ENCODE measurements around the gene GPC2. TPM values are rescaled to one million over a fixed set of nuclear protein-coding genes. Genes with fewer than 3 reads are reported as not detected.

GPC2 gene
- total RNA-seq, 1 experiment from 2014 or later: 17.9 TPM

- TF ChIP-seq ELF1 (IDR thresholded peaks at IDR 0.05; ENCODE audit: borderline replicate concordance, low read depth) (no peak), FOSL1 (IDR thresholded peaks at IDR 0.05; ENCODE audit: low read depth) (no peak), TCF7L2 (IDR thresholded peaks at IDR 0.05; ENCODE audit: borderline replicate concordance, extremely low read depth, insufficient read depth, insufficient read length) (no peak), SRF (IDR thresholded peaks at IDR 0.05; ENCODE audit: low read depth) (no peak), CBX3 (IDR thresholded peaks at IDR 0.05; ENCODE audit: low read depth) (no peak), POLR2AphosphoS5 (IDR thresholded peaks at IDR 0.05; ENCODE audit: low read depth, low read length) (no peak), SIN3A (IDR thresholded peaks at IDR 0.05; ENCODE audit: low read depth) (no peak), RAD21 (IDR thresholded peaks at IDR 0.05; ENCODE audit: low read depth) (no peak)
- TF ChIP-seq, protein P1, sequence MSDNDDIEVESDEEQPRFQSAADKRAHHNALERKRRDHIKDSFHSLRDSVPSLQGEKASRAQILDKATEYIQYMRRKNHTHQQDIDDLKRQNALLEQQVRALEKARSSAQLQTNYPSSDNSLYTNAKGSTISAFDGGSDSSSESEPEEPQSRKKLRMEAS (IDR thresholded peaks at IDR 0.05): no peak
These were observed 13.3 kb downstream of the GPC2 start (continued) for GRCh38 chr7:100163871-100164270.

DNA sequence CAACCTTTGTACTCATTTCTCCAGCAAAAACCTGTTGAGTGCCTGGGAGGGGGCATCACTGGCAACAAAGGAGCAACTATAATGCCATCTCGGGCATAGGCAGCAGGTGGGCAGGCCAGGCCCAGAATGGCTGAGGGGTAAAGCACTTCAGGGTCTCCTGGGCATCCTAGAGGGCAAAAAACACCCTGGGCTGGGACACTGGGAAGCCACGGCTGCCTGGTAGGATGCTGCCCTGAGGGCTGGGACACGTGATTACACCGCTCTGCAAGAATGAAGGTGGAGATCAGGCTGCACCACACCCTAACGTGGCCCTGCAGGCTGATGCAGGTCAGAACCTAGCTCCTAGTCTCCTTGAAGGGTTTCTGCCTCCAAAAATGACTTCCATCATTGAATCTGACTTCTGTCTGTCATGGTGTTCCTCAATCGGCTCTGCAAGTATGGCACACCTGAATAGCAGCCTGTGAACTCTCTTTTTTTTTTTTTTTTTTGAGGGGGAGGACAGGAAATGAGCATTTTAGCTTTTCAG, 14.1 kb downstream of the GPC2 start:
- POLR2A ChIA-PET: interaction anchor here (1.0 to 1.1 kb wide), 2 partner anchors 14 kb away, joined by 3 to 4 read pairs; partner anchors contain the start of genes GPC2, LAMTOR4 and STAG3
- no peaks in the 10 kb centered on the region for H3K27me3 ChIP-seq (ENCODE audit: insufficient read depth, low read length)
- no TSS peak for BruUV-seq (replicated peaks)

More for the DNA sequence above, 14.1 kb downstream of the GPC2 start:
- Histone ChIP-seq H4K20me1 (ENCODE audit: insufficient read depth) (no peaks in the 10 kb centered on the region), H3K4me1 (ENCODE audit: control insufficient read depth in 1 of 2, insufficient read depth in 2 of 2, low read length in 2 of 2) (peaks cover 23% of the 10 kb centered on the region in 2 experiments), H3K36me3 (ENCODE audit: control insufficient read depth in 1 of 2, insufficient read depth in 2 of 2, low read length in 2 of 2) (no peaks in the 10 kb centered on the region), H2AFZ (ENCODE audit: low read depth, low read length, poor library complexity, severe bottlenecking) (peak overlapping the region; percentile 85), H3K9me3 (ENCODE audit: control insufficient read depth in 1 of 2, insufficient read depth in 1 of 2, low read depth in 1 of 2, low read length in 2 of 2) (no peaks in the 10 kb centered on the region), H3K9ac (ENCODE audit: low read length) (peak overlapping the region; percentile 41), H3K9me2 (ENCODE audit: insufficient read depth) (no peaks in the 10 kb centered on the region), H3K27ac (ENCODE audit: low read depth, low read length) (peak overlapping the region; percentile 27), H3K4me3 (replicated peaks in 1 of 2; ENCODE audit: low read depth in 1 of 2, low read length in 2 of 2) (peak overlapping the region in 1 of 2 experiments; percentile 26; a peak in 1 of 4 replicates), H3K79me2 (ENCODE audit: insufficient read depth, low read length) (peaks cover 2% of the 10 kb centered on the region; the same call in 1 of the 2 replicates), H3K4me2 (ENCODE audit: low read length) (peak overlapping the region; percentile 74)
- ChIA-PET RAD21 (ENCODE audit: low non-redundant PET in 1 of 2, low total read pairs in 2 of 2, uncharacterized antibody in 2 of 2, unreplicated experiment in 2 of 2) (no interaction called here), CTCF (interaction anchor here (1.3 kb wide), 1 partner anchor 31 kb away, joined by 4 read pairs; no protein-coding TSS in a partner anchor)
- no peak for TF ChIP-seq TCF7L2 (IDR thresholded peaks at IDR 0.05; ENCODE audit: borderline replicate concordance, extremely low read depth, insufficient read depth, insufficient read length)
- no peak for TF ChIP-seq CEBPB (IDR thresholded peaks at IDR 0.05; ENCODE audit: low read depth)
- no peak for TF ChIP-seq EZH2 (IDR thresholded peaks at IDR 0.05)
- TF ChIP-seq REST (IDR thresholded peaks at IDR 0.05; ENCODE audit: low read depth): no peak
- no peak for TF ChIP-seq JUND (IDR thresholded peaks at IDR 0.05)
- TF ChIP-seq, protein P2, sequence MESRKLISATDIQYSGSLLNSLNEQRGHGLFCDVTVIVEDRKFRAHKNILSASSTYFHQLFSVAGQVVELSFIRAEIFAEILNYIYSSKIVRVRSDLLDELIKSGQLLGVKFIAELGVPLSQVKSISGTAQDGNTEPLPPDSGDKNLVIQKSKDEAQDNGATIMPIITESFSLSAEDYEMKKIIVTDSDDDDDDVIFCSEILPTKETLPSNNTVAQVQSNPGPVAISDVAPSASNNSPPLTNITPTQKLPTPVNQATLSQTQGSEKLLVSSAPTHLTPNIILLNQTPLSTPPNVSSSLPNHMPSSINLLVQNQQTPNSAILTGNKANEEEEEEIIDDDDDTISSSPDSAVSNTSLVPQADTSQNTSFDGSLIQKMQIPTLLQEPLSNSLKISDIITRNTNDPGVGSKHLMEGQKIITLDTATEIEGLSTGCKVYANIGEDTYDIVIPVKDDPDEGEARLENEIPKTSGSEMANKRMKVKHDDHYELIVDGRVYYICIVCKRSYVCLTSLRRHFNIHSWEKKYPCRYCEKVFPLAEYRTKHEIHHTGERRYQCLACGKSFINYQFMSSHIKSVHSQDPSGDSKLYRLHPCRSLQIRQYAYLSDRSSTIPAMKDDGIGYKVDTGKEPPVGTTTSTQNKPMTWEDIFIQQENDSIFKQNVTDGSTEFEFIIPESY (IDR thresholded peaks at IDR 0.05; ENCODE audit: extremely low read depth, insufficient replicate concordance, low read length): no peak
- TF ChIP-seq, protein P1 (IDR thresholded peaks at IDR 0.05): peak; percentile 53; the same call in 1 of the 2 replicates
- TF ChIP-seq CBX3 (IDR thresholded peaks at IDR 0.05; ENCODE audit: low read depth): no peak
- TF ChIP-seq ZFX (IDR thresholded peaks at IDR 0.05): no peak
- peak; percentile 67 for ATAC-seq
- no peak for DNase-seq (ENCODE audit: low read depth, low spot score)
- intact Hi-C loops (cut with micrococcal nuclease): no loop called here

All from HCT116 (cell line).